AG04449 (cell line): ENCODE measurements around the gene CNP.

Source experiments
- CTCF ChIA-PET: fragments of 350-600 bp; formaldehyde crosslinking; extraction: SDS; loops from one replicate; lab custom pipeline; 2021; ENCODE audit warnings: antibody characterized with exemption; lab: Yijun Ruan, JAX
- POLR2A ChIA-PET: fragments of 400-600, 350-600 bp; formaldehyde crosslinking; extraction: SDS; loops from one replicate; lab custom pipeline; 2020; ENCODE audit warnings: antibody characterized with exemption, inconsistent platforms; lab: Yijun Ruan, JAX
- DNase-seq: peaks from one replicate; pipeline ENCODE4 v3.0.0-alpha.2; 2010; ENCODE audit warnings: low read depth, low spot score
- H3K4me3 ChIP-seq: 2 replicates; pipeline ENCODE4 v1.5.1; 2011; ENCODE audit warnings: low read depth, mild to moderate bottlenecking, control low read depth, low read length
- TF ChIP-seq, protein P1 (sequence below): IDR thresholded peaks from one replicate; pipeline ENCODE4 v1.5.1; 2011; ENCODE audit warnings: mild to moderate bottlenecking, moderate library complexity, low read length, control low read depth, inconsistent platforms; ENCODE audit not compliant: insufficient read depth; ENCODE audit errors: missing control alignments

CNP gene

DNA sequence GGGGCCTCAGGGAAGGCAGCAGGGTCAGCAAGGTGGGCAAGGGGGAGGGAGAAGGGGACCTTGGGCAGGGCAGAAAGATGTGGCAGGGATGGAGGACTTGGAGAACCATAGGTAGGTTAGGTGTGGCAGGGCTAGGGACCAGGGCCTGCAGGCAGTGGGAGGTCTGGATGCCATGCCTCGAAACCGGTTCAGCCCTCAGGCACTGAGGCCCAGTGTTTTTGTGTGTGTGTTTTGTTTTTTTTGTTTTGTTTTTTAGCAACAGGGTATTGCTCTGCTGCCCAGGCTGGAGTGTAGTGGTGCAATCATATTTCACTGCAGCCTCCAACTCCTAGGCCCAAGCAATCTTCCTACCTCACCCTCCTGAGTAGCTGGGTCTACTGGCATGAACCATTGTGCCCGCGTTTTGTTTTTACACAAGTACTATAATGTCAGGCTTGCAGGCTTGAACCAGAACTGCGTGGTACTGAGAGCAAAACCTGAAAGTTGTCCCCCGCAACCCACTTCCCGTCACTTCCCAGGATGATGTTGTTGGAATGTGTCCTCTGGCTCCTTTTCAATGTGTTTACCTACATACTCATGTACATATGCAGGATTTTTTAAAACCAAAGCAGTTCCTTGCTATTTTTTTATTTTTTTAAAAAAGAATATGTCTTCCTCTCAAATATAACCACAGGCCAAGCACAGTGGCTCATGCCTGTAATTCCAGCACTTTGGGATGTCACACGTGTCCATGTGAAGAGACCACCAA, 23.8 kb upstream of the CNP start:
- TF ChIP-seq, protein P1, sequence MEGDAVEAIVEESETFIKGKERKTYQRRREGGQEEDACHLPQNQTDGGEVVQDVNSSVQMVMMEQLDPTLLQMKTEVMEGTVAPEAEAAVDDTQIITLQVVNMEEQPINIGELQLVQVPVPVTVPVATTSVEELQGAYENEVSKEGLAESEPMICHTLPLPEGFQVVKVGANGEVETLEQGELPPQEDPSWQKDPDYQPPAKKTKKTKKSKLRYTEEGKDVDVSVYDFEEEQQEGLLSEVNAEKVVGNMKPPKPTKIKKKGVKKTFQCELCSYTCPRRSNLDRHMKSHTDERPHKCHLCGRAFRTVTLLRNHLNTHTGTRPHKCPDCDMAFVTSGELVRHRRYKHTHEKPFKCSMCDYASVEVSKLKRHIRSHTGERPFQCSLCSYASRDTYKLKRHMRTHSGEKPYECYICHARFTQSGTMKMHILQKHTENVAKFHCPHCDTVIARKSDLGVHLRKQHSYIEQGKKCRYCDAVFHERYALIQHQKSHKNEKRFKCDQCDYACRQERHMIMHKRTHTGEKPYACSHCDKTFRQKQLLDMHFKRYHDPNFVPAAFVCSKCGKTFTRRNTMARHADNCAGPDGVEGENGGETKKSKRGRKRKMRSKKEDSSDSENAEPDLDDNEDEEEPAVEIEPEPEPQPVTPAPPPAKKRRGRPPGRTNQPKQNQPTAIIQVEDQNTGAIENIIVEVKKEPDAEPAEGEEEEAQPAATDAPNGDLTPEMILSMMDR: no peak
- H3K4me3 ChIP-seq: no peak overlapping the region
- DNase-seq: no peak
- ChIA-PET POLR2A (no interaction called here), CTCF (interaction anchor here (1.0 kb wide), 1 partner anchor 12 kb away, joined by 4 read pairs; the partner anchor contains the start of gene ODAD4)

DNA sequence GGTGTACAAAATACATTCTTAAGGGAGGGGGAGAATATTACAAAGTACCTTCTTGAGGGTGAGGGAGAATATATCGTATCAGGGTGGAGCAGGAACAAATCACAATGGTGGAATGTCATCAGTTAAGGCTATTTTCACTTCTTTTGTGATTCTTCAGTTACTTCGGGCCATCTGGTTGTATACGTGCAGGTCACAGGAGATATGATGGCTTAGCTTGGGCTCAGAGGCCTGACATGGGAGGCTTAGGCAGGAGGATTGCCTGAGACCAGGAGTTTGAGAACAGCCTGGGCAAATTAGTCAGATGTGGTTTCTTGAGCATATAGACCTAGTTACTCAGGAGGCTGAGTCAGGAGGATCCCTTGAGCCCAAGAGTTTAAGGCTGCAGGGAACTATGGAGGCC, 23.1 kb upstream of the CNP start:
- TF ChIP-seq, protein P1: no peak
- ChIA-PET POLR2A (no interaction called here), CTCF (no interaction called here)
- DNase-seq: no peak
- H3K4me3 ChIP-seq: no peak overlapping the region

DNA sequence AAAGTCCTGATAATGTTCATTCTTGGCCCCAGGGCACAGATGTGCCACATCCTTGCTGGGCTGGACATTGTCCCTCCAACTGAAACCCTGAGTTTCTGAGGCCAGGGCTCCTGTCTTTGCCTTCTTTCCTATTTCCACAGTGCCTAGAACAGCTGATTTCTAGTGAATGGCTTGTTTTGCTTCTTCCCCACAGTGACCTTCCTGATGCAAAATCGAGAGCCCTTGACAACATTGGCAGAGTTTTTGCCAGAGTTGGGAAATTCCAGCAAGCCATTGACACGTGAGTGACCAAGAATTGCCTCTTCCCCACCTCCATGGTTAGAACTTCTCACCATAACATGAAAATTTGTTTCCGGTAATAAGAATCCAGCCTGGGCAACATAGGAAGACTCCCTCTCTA, 21.7 kb upstream of the CNP start:
- TF ChIP-seq, protein P1: no peak
- ChIA-PET POLR2A (no interaction called here), CTCF (interaction anchor here (6.9 kb wide), 1 partner anchor 16 kb away, joined by 51 read pairs; no protein-coding TSS in a partner anchor)
- DNase-seq: no peak
- H3K4me3 ChIP-seq: no peak overlapping the region

DNA sequence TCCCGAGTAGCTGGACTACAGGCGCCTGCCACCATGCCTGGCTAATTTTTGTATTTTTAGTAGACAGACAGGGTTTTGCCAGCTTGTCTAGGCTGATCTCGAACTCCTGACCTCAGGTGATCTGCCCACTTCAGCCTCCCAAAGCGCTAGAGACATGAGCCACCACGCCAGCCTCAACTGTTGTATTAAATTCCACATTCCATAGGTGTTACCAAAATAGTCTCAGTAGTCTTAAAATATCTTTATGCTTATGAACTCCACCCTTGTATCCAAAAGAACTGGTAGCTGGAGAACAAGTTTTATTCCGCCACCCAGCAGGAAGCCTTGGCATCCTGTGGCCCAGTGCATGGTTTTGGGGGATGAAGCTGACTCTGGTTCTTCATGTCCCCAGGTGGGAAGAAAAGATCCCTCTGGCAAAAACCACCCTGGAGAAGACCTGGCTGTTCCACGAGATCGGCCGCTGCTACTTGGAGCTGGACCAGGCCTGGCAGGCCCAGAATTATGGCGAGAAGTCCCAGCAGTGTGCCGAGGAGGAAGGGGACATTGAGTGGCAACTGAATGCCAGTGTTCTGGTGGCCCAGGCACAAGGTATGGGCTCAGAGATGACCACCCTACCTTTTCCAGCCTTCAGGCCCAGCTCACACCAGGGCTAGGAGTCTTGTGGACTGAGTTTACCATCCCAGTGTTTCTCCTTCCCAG, 17.7 kb upstream of the CNP start:
- POLR2A ChIA-PET: no interaction called here

DNA sequence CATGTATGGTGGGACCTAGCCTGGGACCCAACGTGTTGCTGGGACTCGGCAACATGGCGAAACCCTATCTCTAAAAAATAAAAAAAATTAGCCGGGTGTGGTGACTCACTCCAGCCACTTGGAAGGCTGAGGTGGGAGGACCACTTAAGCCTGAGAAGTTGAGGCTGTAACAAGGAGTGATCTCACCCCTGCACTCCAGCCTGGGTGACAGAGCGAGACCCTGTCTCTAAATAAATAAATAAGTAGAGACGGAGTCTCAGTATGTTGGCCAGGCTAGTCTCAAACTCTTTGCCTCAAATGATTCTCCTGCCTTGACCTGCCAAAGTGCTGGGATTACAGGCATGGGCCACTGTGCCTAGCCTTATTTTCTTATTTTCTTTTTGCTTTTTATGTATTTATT, 10.1 kb upstream of the CNP start:
- TF ChIP-seq, protein P1: no peak
- no peak overlapping the region for H3K4me3 ChIP-seq
- ChIA-PET CTCF (interaction anchor here (0.7 to 2.6 kb wide), 2 partner anchors 10 to 211 kb away, joined by 3 to 10 read pairs; partner anchors contain the start of gene CNP), POLR2A (no interaction called here)
- no peak for DNase-seq

More for the DNA sequence above, 17.7 kb upstream of the CNP start:
- DNase-seq: no peak
- CTCF ChIA-PET: interaction anchor here (0.6 to 6.9 kb wide), 2 partner anchors 12 to 21 kb away, joined by 3 to 51 read pairs; no protein-coding TSS in a partner anchor
- no peak overlapping the region for H3K4me3 ChIP-seq
- TF ChIP-seq, protein P1: no peak
